H9 (cell line): ENCODE data around the gene OVCH2. TPM values are rescaled to one million over a fixed set of nuclear protein-coding genes. Genes with fewer than 3 reads are reported as not detected.

ENCODE experiments used
- DNase-seq: peaks from one replicate; pipeline ENCODE4 v3.0.0-alpha.2; 2017
- H2AFZ ChIP-seq: one replicate; pipeline ENCODE4 v1.6.1; 2013; ENCODE audit warnings: mild to moderate bottlenecking, low read length, control low read depth, moderate library complexity
- H2AK5ac ChIP-seq: 2 replicates; pipeline ENCODE4 v1.6.1; 2013; ENCODE audit warnings: low read length, control low read depth, mixed read lengths; ENCODE audit not compliant: insufficient read length
- H2BK120ac ChIP-seq: one replicate; pipeline ENCODE4 v1.6.1; 2013; ENCODE audit warnings: low read depth, mild to moderate bottlenecking, low read length, control low read depth, inconsistent platforms; ENCODE audit not compliant: poor library complexity, severe bottlenecking
- H2BK12ac ChIP-seq: 2 replicates; pipeline ENCODE4 v1.6.1; 2013; ENCODE audit warnings: low read length, control low read depth, mixed read lengths, low read depth; ENCODE audit not compliant: insufficient read length
- H2BK15ac ChIP-seq: 2 replicates; pipeline ENCODE4 v1.6.1; 2013; ENCODE audit warnings: low read depth, low read length, control low read depth
- H2BK20ac ChIP-seq: one replicate; pipeline ENCODE4 v1.6.1; 2013; ENCODE audit warnings: low read depth, mild to moderate bottlenecking, low read length, control low read depth, inconsistent platforms; ENCODE audit not compliant: poor library complexity, severe bottlenecking
- H2BK5ac ChIP-seq: 2 replicates; pipeline ENCODE4 v1.6.1; 2013; ENCODE audit warnings: low read length, control low read depth, mixed read lengths; ENCODE audit not compliant: insufficient read length
- H3K14ac ChIP-seq: 2 replicates; pipeline ENCODE4 v1.6.1; 2013; ENCODE audit warnings: low read length, control low read depth; ENCODE audit not compliant: insufficient read depth
- H3K18ac ChIP-seq: 2 replicates; pipeline ENCODE4 v1.6.1; 2013; ENCODE audit warnings: low read depth, mild to moderate bottlenecking, mixed read lengths, low read length, control low read depth; ENCODE audit not compliant: insufficient read length
- H3K23ac ChIP-seq: 2 replicates; pipeline ENCODE4 v1.6.1; 2013; ENCODE audit warnings: low read length, control low read depth, mixed read lengths, low read depth; ENCODE audit not compliant: insufficient read length
- H3K23me2 ChIP-seq: 2 replicates; pipeline ENCODE4 v1.6.1; 2013; ENCODE audit warnings: low read depth, mild to moderate bottlenecking, mixed read lengths, low read length, control low read depth; ENCODE audit not compliant: insufficient read length, poor library complexity, severe bottlenecking
- H3K27ac ChIP-seq: 2 replicates; pipeline ENCODE4 v1.5.1; 2013; ENCODE audit warnings: low read length, control low read depth, mixed read lengths, low read depth; ENCODE audit not compliant: insufficient read length
- H3K27me3 ChIP-seq: 2 replicates; pipeline ENCODE4 v1.6.1; 2013; ENCODE audit warnings: low read length, control low read depth, inconsistent platforms; ENCODE audit not compliant: insufficient read depth
- H3K4ac ChIP-seq: 2 replicates; pipeline ENCODE4 v1.6.1; 2013; ENCODE audit warnings: low read depth, mild to moderate bottlenecking, control low read depth, inconsistent platforms, low read length, moderate library complexity
- H3K4me1 ChIP-seq: 2 replicates; pipeline ENCODE4 v1.6.1; 2013; ENCODE audit warnings: low read length, control low read depth, inconsistent platforms; ENCODE audit not compliant: insufficient read depth
- H3K4me2 ChIP-seq: 2 replicates; pipeline ENCODE4 v1.6.1; 2013; ENCODE audit warnings: low read length, control low read depth, mixed read lengths; ENCODE audit not compliant: insufficient read length, insufficient read depth
- H3K56ac ChIP-seq: 2 replicates; pipeline ENCODE4 v1.6.1; 2013; ENCODE audit warnings: low read depth, mild to moderate bottlenecking, mixed read lengths, low read length, control low read depth; ENCODE audit not compliant: insufficient read length
- H3K79me1 ChIP-seq: 2 replicates; pipeline ENCODE4 v1.6.1; 2013; ENCODE audit warnings: low read depth, mild to moderate bottlenecking, moderate library complexity, low read length, control low read depth, inconsistent platforms; ENCODE audit not compliant: insufficient read depth, poor library complexity, severe bottlenecking
- H3K79me2 ChIP-seq: 2 replicates; pipeline ENCODE4 v1.6.1; 2013; ENCODE audit warnings: low read length, control low read depth, inconsistent platforms; ENCODE audit not compliant: insufficient read depth
- H3K9ac ChIP-seq: 2 replicates; pipeline ENCODE4 v1.6.1; 2013; ENCODE audit warnings: low read length, control low read depth, mixed read lengths; ENCODE audit not compliant: insufficient read length; ENCODE audit errors: extremely low read depth
- H3K9me3 ChIP-seq: one replicate; pipeline ENCODE4 v1.6.1; 2013; ENCODE audit warnings: low read depth, low read length, inconsistent platforms; ENCODE audit not compliant: control insufficient read depth
- H3T11ph ChIP-seq: one replicate; pipeline ENCODE4 v1.6.1; 2013; ENCODE audit warnings: mild to moderate bottlenecking, low read length, control low read depth, inconsistent platforms
- H4K20me1 ChIP-seq: one replicate; pipeline ENCODE4 v1.6.1; 2013; ENCODE audit not compliant: control insufficient read depth, insufficient read length, insufficient read depth
- H4K5ac ChIP-seq: 2 replicates; pipeline ENCODE4 v1.6.1; 2013; ENCODE audit warnings: low read depth, mild to moderate bottlenecking, mixed read lengths, low read length, control low read depth; ENCODE audit not compliant: insufficient read length
- H4K8ac ChIP-seq: replicated peaks from 2 replicates; pipeline ENCODE4 v1.6.1; 2013; ENCODE audit warnings: low read length, control low read depth, mixed read lengths, low read depth; ENCODE audit not compliant: insufficient read length
- H4K91ac ChIP-seq: 2 replicates; pipeline ENCODE4 v1.6.1; 2013; ENCODE audit warnings: low read depth, mild to moderate bottlenecking, moderate library complexity, mixed read lengths, low read length, control low read depth; ENCODE audit not compliant: insufficient read length
- H3K27ac Mint-ChIP-seq, 3 experiments: 2 replicates in 2 of 3; 3 replicates in 1 of 3; pipeline ENCODE4 v1.8.0; 2020 to 2021; ENCODE audit warnings: mixed read lengths in 3 of 3, mild to moderate bottlenecking in 1 of 3, moderate library complexity in 1 of 3
- H3K27me3 Mint-ChIP-seq: 2 replicates; pipeline ENCODE4 v1.8.0; 2021; ENCODE audit warnings: low read depth, mild to moderate bottlenecking, moderate library complexity, mixed read lengths
- H3K36me3 Mint-ChIP-seq, 3 experiments: 2 replicates in 2 of 3; 3 replicates in 1 of 3; pipeline ENCODE4 v1.8.0; 2020 to 2021; ENCODE audit warnings: low read depth in 3 of 3, mixed read lengths in 3 of 3; ENCODE audit not compliant: insufficient read depth in 1 of 3
- H3K4me1 Mint-ChIP-seq, 2 experiments: 2 replicates each; pipeline ENCODE4 v1.8.0; 2020; ENCODE audit warnings: mixed read lengths in 2 of 2
- H3K4me3 Mint-ChIP-seq, 2 experiments: 2 replicates in 1 of 2; 3 replicates in 1 of 2; pipeline ENCODE4 v1.8.0; 2020 to 2021; ENCODE audit warnings: mild to moderate bottlenecking in 2 of 2, mixed read lengths in 2 of 2, moderate library complexity in 1 of 2
- H3K9me3 Mint-ChIP-seq, 2 experiments: 2 replicates in 1 of 2; 3 replicates in 1 of 2; pipeline ENCODE4 v1.8.0; 2020; ENCODE audit warnings: mild to moderate bottlenecking in 2 of 2, mixed read lengths in 2 of 2, moderate library complexity in 1 of 2
- WGBS: extraction: QIAGEN DNeasy Blood & Tissue Kit; methylation state at CpG from one replicate; pipeline ENCODE4 v1.1.7; 2013; ENCODE audit warnings: missing lambda C conversion rate, low lambda C conversion rate, mixed read lengths; ENCODE audit not compliant: insufficient read length; ENCODE audit errors: extremely low coverage; 5-methylcytosine and 5-hydroxymethylcytosine counted together
- total RNA-seq: library from RNA; stranded (reverse); gene quantifications from 2 replicates; pipeline ENCODE4 v1.2.1, GENCODE V29; 2021
- TF ChIP-seq, protein P1 (sequence below): fragments of 200-600 bp; sonication (generic); conservative IDR thresholded peaks from 3 replicates; pipeline ENCODE4 v1.8.0; 2021; ENCODE audit warnings: antibody characterized with exemption, mild to moderate bottlenecking

Gene OVCH2
- total RNA-seq, 1 experiment from 2014 or later, result 0.46 TPM

GRCh38 chr11:7687386-7687785, 18.9 kb downstream of the OVCH2 start:
- no peak overlapping the region for H2BK15ac ChIP-seq
- no peak overlapping the region for H4K8ac ChIP-seq
- H3K9me3 Mint-ChIP-seq, result no peaks in the 10 kb centered on the region
- H2BK120ac ChIP-seq, result no peak overlapping the region
- no peaks in the 10 kb centered on the region for H3K79me1 ChIP-seq
- no peaks in the 10 kb centered on the region for H3K4me1 ChIP-seq
- H3K56ac ChIP-seq, result no peak overlapping the region
- H2AK5ac ChIP-seq, result no peak overlapping the region
- H3K36me3 Mint-ChIP-seq, result no peaks in the 10 kb centered on the region
- TF ChIP-seq, protein P1, sequence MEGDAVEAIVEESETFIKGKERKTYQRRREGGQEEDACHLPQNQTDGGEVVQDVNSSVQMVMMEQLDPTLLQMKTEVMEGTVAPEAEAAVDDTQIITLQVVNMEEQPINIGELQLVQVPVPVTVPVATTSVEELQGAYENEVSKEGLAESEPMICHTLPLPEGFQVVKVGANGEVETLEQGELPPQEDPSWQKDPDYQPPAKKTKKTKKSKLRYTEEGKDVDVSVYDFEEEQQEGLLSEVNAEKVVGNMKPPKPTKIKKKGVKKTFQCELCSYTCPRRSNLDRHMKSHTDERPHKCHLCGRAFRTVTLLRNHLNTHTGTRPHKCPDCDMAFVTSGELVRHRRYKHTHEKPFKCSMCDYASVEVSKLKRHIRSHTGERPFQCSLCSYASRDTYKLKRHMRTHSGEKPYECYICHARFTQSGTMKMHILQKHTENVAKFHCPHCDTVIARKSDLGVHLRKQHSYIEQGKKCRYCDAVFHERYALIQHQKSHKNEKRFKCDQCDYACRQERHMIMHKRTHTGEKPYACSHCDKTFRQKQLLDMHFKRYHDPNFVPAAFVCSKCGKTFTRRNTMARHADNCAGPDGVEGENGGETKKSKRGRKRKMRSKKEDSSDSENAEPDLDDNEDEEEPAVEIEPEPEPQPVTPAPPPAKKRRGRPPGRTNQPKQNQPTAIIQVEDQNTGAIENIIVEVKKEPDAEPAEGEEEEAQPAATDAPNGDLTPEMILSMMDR, result no peak
- no peaks in the 10 kb centered on the region; the same call in 1 of the 2 replicates for H3K27me3 ChIP-seq
- no peak overlapping the region for H3T11ph ChIP-seq
- H3K27ac Mint-ChIP-seq, result no peak overlapping the region
- no peak overlapping the region for H3K9ac ChIP-seq
- H2AFZ ChIP-seq, result no peak overlapping the region
- no peak overlapping the region for H3K23ac ChIP-seq
- DNase-seq, result no peak
- peaks cover 26 to 29% of the 10 kb centered on the region in 2 experiments for H3K4me1 Mint-ChIP-seq
- no peak overlapping the region for H3K4me2 ChIP-seq
- H3K79me2 ChIP-seq, result no peaks in the 10 kb centered on the region
- H3K14ac ChIP-seq, result no peak overlapping the region
- no peak overlapping the region for H3K4me3 Mint-ChIP-seq
- no peak overlapping the region for H3K18ac ChIP-seq
- H4K5ac ChIP-seq, result no peak overlapping the region
- no peak overlapping the region for H2BK5ac ChIP-seq
- no peak overlapping the region for H3K27ac ChIP-seq
- WGBS, result no CpG with 5 or more reads among the region's 1 CpG
- no peaks in the 10 kb centered on the region for H4K20me1 ChIP-seq
- no peak overlapping the region for H4K91ac ChIP-seq
- H3K27me3 Mint-ChIP-seq, result peaks cover 2% of the 10 kb centered on the region; the same call in 1 of the 2 replicates
- H2BK20ac ChIP-seq, result no peak overlapping the region
- H3K23me2 ChIP-seq, result no peaks in the 10 kb centered on the region
- no peaks in the 10 kb centered on the region for H3K9me3 ChIP-seq
- no peak overlapping the region for H2BK12ac ChIP-seq
- no peak overlapping the region for H3K4ac ChIP-seq
